Activated CD8-positive, alpha-beta memory T cell treated with anti-CD3 and anti-CD28 coated beads, Interleukin-2, amount 50 U/mL, for 4 hours (primary cell): ENCODE measurements around the gene CRYL1.
A peak's percentile ranks its signal among the peaks of the same experiment; 100 is the strongest.

ENCODE experiments used
- DNase-seq: peaks from one replicate; pipeline ENCODE4 v3.0.0-alpha.2; 2020

CRYL1 gene

DNA sequence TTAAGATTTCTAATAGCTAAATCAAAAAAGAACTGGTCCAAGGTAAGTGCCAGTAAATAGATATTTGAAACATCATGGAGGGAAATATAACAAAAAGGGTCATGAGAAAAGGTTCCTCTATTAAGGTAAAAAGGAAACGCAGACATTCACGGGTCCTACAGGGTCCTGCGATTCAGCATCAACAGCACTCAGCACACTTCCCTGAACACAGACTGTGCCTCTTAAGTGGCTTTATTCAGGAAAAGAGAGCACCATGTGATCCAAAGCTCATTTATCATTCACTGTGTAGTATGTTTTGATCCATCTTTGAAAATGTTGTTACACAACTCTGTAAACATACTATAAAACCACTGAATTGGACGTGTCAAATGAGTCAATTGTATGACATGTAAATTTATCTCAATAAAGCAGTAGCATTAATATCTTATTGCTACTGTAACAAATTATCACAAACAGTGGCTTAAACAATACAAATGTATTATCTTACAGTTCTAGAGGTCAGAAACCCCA lies 33.7 kb downstream of the CRYL1 start:
- DNase-seq: no peak

DNA sequence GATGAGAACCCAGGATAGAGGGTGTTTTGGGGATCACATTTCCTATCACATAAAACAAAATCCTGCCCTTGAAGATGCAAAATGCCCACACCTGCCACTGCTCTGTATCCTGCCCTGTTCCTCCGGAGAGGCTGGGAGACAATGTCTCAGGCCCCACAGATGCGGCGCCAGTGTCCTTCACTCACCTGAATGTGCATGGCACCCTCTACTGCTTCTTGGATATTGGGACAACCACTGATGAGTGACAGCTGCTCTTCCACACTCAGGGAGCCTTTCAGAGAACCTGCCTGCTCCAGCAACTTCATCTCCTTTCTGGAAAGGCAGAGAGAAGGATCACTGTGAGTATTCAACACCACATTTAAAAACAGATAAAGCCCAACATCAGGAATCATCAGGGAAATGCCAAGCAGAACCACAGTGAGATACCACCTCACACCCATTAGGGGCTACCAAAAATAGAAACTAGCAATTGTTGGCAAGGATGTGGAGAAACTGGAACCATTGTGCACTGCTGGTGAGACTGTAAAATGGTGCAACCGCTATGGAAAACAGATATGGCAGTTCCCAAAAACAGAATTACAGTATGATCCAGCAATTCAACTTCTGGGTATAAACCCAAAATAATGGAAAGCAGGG lies 36.4 kb downstream of the CRYL1 start:
- no peak for DNase-seq

DNA sequence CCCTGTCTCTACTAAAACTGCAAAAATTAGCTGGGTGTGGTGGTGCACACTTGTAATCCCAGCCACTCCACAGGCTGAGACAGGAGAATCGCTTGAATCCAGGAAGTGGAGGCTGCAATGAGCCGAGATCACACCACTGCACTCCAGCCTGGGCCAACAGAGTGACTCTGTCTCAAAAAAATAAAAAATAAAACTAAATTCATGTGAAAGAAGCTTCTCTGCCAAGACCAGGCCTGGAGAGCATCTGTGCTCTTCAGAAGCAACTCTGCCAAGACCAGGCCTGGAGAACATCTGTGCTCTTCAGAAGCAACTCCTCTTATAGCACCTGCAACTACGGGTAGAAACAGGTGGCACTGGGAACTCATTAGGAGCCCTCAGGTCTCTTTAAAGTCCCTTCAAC lies 37.7 kb downstream of the CRYL1 start:
- DNase-seq: no peak

DNA sequence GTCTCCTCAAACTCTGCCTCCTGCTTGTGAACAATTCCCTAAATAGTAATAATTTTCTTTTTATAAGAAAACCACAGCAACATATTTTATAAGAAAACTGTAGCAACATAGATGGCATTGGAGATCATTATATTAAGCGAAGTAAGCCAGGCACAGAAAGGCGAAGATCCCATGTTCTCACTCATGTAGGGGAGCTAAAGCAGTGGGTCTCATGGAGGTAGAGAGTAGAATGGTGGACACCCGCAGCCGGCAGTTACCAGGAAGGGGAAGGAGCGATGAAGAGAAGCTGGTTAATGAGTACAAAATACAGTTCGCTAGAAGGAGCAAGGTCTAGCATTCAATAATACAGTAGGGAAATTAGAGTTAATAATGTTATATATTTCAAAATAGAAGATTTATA lies 42.9 kb downstream of the CRYL1 start:
- no peak for DNase-seq

GRCh38 chr13:20482275-20482761 lies 43.3 kb downstream of the CRYL1 start:
- DNase-seq: no peak

DNA sequence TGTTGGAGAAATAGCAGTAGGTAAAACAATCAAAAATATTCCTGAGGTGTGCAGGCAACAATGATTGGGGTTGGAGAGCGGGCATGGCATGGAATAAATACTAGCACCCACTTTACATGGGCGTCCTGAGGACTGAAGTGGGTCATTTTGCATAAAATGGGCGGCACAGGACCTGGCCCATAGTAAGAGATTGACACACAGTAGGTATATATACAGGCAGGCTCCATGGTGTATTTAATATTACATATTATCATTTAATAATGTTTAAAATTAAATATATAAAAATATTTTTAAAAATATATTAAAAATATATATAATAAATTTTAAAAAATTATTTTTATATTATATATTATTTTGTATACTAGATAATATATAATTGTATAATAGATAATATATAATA lies 48.3 kb downstream of the CRYL1 start:
- no peak for DNase-seq

GRCh38 chr13:20475927-20476691 lies 49.5 kb downstream of the CRYL1 start:
- DNase-seq: peak; percentile 52

GRCh38 chr13:20474515-20474914 lies 51.1 kb downstream of the CRYL1 start:
- no peak for DNase-seq

DNA sequence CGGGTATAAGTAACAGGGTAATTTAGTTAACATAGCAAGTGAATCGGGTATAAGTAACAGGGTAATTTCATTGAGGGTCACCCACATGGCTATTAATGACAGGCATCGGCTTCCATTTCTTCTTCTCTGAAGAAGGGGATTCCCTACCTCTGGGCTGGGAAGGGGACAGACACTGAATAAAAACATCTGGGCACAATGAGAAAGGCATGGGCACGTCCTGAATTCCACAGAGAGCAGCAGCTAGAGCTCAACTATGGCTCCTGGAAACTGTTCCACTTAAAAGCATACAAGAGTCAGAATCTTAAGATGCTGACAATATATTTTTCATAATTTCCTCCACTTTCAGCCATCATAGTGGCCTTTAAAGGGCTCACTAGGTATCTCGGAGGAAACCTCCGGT lies 51.8 kb downstream of the CRYL1 start:
- no peak for DNase-seq

- no peak for DNase-seq
Observed at GRCh38 chr13:20473139-20473538, 52.5 kb downstream of the CRYL1 start.

GRCh38 chr13:20472531-20472930 lies 53.1 kb downstream of the CRYL1 start:
- DNase-seq: no peak

DNA sequence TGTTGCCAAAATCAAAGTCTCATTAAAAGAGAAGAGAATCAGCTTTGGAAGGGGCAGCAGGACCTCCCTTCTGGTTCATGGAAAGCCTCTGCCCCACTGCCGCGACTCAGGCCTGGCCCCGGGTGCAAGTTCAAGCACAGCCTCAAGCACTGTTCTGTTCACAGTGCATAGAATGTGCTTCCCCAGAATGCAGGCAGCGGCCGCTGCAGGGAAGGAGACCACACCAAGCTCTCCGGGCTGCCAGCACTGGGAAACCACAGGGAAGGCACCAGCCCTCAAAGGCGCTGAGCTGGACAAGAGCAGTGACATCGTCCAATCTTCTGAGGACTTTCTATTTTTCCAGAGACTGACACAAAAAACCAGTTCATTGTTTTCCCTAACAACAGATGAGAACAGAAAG lies 55.5 kb downstream of the CRYL1 start:
- DNase-seq: no peak

DNA sequence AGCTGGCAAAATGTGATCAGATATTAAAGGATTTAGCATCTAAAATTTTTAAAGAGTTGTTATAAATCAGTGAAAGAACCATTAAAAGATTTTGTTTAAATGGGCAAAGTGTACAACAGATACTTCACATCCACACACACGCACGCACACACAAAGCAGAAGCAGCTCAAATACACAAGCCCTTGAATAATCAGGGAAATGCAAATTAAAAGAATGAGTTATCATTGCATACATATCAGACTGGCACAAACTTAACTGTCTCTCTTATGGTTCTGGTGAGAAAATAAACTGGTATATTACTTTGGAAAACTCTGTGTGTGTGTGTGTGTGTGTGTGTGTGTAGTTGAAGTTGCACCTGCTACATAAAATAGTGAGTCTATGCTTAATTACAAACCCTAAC lies 59.3 kb downstream of the CRYL1 start:
- DNase-seq: no peak

DNA sequence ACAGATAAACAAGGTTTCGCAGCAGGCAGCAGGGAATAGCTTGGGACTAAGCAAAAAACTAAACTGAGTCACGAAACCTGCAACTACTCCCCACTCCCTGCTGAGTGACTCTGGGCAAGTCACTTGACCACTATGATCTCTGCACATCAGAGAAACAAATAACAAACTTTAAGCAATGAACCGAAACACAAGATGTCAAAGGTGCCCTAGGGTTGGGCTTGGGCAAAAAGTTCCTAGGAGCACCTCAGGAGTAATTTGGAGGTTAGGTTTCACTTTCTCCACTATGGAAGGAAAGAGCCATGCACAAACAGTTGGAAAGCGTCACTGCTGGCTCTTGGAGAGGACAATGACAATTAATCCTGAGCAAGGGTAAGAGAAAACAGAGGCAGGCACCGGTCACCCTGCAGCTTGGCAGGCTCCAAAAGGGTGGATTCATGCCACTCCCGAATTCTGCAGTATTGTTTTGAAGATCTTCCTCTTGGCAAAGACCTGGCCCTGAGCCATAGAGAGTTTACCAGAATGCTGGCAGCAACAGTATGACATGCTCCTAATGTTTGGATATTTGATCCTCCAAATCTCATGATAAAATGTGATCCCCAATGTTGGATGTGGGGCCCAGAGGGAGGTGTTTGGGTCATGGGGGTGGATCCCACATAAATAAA lies 60.3 kb downstream of the CRYL1 start:
- DNase-seq: no peak

GRCh38 chr13:20462921-20463320 lies 62.7 kb downstream of the CRYL1 start:
- DNase-seq: no peak

DNA sequence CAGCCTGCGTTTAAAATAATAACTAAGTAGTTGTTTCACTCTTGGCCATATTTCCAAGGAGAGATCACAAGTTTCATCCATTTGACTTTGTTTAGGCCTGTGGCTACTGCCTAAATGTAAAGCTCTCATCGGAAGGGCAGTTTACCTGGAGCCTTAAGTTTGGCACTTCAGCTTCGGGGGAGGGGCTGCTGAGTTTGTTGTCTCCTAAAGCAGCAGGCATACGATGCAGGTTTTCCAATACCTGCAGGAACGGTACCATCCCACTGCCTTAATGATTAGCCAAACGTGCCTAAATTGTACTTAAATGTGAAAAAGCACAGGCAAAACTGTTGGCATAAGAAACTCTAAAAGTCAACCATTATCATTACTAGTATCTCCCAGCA lies 63.1 kb downstream of the CRYL1 start:
- DNase-seq: no peak

DNA sequence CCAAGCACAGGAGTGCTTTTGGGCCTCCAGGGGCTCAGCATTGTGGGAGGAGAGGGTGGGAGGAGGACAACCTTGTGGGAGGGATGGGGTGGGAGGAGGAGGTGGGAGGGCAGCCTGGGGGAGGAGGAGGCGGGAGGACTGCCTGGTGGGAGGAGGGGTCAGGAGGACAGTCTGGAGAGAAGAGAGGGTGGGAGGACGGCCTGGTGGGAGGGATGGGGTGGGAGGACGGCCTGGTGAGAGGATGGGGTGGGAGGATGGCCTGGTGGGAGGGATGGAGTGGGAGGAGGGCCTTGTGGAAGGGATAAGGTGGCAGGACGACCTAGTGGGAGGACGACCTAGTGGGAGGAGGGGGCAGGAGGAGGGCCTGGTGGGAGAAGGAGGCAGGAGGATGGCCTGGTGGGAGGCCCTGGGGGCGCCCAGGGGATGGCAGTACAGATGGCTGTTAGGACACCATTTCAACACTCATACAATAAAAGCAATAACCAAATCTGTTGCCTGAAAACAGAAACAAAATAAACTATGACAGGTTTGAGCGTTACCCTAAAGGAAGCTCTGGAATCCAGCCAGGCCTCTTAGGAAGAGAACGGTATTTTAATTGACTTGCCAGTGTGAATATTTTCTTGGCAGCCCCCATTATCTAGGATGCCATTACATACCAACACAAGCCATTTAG lies 63.7 kb downstream of the CRYL1 start:
- no peak for DNase-seq

- DNase-seq: no peak
Observed at GRCh38 chr13:20461481-20461859, 64.2 kb downstream of the CRYL1 start.

GRCh38 chr13:20460761-20461160 lies 64.9 kb downstream of the CRYL1 start:
- DNase-seq: no peak

- no peak for DNase-seq
Observed at GRCh38 chr13:20457670-20458069, 68.0 kb downstream of the CRYL1 start.

GRCh38 chr13:20456737-20457136 lies 68.9 kb downstream of the CRYL1 start:
- no peak for DNase-seq

GRCh38 chr13:20451397-20451796 lies 74.3 kb downstream of the CRYL1 start:
- no peak for DNase-seq

DNA sequence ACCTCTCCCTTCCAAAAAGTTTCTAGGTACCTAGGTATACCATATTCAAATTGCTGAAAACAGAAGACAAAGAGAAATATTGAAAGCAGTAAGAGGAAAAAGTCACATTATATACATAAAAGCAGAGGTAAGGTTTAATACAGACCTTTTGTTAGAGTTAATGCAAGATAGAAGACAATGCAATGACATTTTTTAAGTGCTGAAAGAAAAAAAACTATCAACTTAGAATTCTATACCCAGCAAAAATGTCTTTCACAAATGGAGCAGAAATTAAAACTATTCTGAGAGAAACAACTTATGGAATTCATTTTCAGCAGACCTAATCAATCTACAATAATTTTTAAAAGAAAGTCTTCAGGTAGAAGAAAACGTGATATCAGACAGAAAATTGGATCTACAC lies 77.2 kb downstream of the CRYL1 start:
- DNase-seq: no peak
